Urothelium cell line (cell line): Measurements from ENCODE around the gene SYT6.

Experiments
- DNase-seq: peaks from one replicate; pipeline ENCODE4 v3.0.0; 2011; ENCODE audit warnings: low spot score, mixed read lengths
- FAIRE-seq: peaks from 2 replicates; lab custom pipeline; 2011; peaks lifted over from hg19 to GRCh38; lab: Jason Lieb, UNC

The SYT6 gene

GRCh38 chr1:114154963-114155322 is 1.3 kb upstream of the SYT6 start:
- DNase-seq (peak; percentile 22), FAIRE-seq (no peak)

- DNase-seq (no peak), FAIRE-seq (no peak)
Measured at GRCh38 chr1:114154146-114154962, 685 bp upstream of the SYT6 start.

GRCh38 chr1:114152508-114153260 is 985 bp downstream of the SYT6 start:
- DNase-seq: no peak
- no peak for FAIRE-seq

GRCh38 chr1:114152089-114152507 is 1.6 kb downstream of the SYT6 start:
- no peak for FAIRE-seq

GRCh38 chr1:114150016-114150415 is 3.7 kb downstream of the SYT6 start:
- DNase-seq: no peak
- FAIRE-seq: no peak

More at GRCh38 chr1:114152089-114152507, 1.6 kb downstream of the SYT6 start:
- DNase-seq: no peak

- DNase-seq (no peak), FAIRE-seq (no peak)
Measured at GRCh38 chr1:114149211-114149610, 4.5 kb downstream of the SYT6 start.

GRCh38 chr1:114145504-114146151 is 8.0 kb downstream of the SYT6 start:
- no peak for DNase-seq
- FAIRE-seq: no peak

- no peak for DNase-seq
Measured at GRCh38 chr1:114144016-114144415, 9.7 kb downstream of the SYT6 start.

GRCh38 chr1:114139540-114139939 is 14.1 kb downstream of the SYT6 start:
- DNase-seq: no peak
- FAIRE-seq: no peak

More at GRCh38 chr1:114144016-114144415, 9.7 kb downstream of the SYT6 start:
- no peak for FAIRE-seq

GRCh38 chr1:114137497-114137896 is 16.2 kb downstream of the SYT6 start:
- DNase-seq (no peak), FAIRE-seq (no peak)

- no peak for DNase-seq
- no peak for FAIRE-seq
Measured at GRCh38 chr1:114135786-114136185, 17.9 kb downstream of the SYT6 start.

GRCh38 chr1:114134518-114134917 is 19.2 kb downstream of the SYT6 start:
- FAIRE-seq: no peak
- no peak for DNase-seq

GRCh38 chr1:114133129-114133528 is 20.5 kb downstream of the SYT6 start:
- DNase-seq: no peak
- peak; percentile 67 for FAIRE-seq

- no peak for DNase-seq
- FAIRE-seq: no peak
Measured at GRCh38 chr1:114131526-114132220, 22.0 kb downstream of the SYT6 start.

- DNase-seq: no peak
- FAIRE-seq: no peak
Measured at GRCh38 chr1:114130846-114131525, 22.7 kb downstream of the SYT6 start.

GRCh38 chr1:114130213-114130612 is 23.5 kb downstream of the SYT6 start:
- no peak for DNase-seq

GRCh38 chr1:114128293-114128692 is 25.4 kb downstream of the SYT6 start:
- FAIRE-seq (no peak), DNase-seq (no peak)

More at GRCh38 chr1:114130213-114130612, 23.5 kb downstream of the SYT6 start:
- no peak for FAIRE-seq

- no peak for DNase-seq
- peak; percentile 23 for FAIRE-seq
Measured at GRCh38 chr1:114126261-114127095, 27.2 kb downstream of the SYT6 start.

- DNase-seq (no peak), FAIRE-seq (no peak)
Measured at GRCh38 chr1:114124644-114125043, 29.0 kb downstream of the SYT6 start.
